ENCODE results near the gene ZNF594. TPM values are rescaled to one million over a fixed set of nuclear protein-coding genes. Genes with fewer than 3 reads are reported as not detected.
A peak's percentile ranks its signal among the peaks of the same experiment; 100 is the strongest.
"Not testable (repeated sequence)": the region's sequence is repeated elsewhere in the genome, so short reads cannot be mapped to it uniquely, and the experiment has no call there.

ZNF594 gene
- total RNA-seq, 1 experiment from 2014 or later, result 12.5 TPM

DNA sequence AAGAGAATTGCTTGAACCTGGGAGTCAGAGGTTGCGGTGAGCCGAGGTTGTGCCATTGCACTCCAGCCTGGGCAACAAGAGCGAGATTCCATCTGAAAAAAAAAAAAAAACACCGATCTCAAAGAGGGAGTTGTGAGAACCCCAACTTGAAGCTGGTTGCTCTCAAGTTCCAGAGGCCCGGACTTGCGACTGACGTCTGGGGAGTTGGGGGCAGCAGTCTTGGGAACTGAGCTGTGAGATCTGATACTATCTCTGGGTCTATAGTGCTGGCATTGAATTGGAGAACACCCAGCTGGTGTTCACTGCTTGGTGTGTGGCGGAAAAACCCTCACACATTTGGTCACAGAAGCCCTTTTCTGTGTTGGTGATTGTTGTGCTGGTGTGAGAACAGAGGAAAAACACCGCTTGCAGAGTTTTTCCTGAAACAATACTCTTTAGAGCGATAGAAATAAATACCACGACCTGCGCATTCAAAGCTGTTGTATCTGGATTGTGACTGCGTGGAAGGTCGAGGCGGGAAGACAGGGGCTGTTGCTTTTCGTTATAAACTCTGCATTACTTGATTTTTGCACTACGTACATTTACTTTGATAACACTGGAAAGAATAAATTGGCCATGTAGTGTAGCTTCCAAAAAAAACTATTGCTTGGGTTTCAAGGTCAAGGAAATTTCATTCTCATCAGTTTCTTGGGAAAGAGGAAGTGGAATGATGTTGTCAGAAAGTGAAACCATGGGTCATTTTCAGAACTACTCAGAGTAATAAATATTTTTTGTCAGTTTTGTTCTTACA lies 34.2 kb upstream of the ZNF594 start:
- no peak overlapping the region for H2AFZ ChIP-seq (ENCODE audit: low read length)
- no peak overlapping the region for H4K8ac ChIP-seq (replicated peaks; ENCODE audit: insufficient read length, low read depth, low read length)
- H3K4me3 Mint-ChIP-seq, result no peak overlapping the region
- no peak overlapping the region for H2BK20ac ChIP-seq (ENCODE audit: low read depth, low read length, poor library complexity, severe bottlenecking)
- H3K14ac ChIP-seq (ENCODE audit: insufficient read depth, low read length), result no peak overlapping the region
- no peak overlapping the region for H3K56ac ChIP-seq (ENCODE audit: insufficient read length, low read depth, low read length)
- WGBS (ENCODE audit: extremely low coverage, insufficient read length, low lambda C conversion rate), result no CpG with 5 or more reads among the region's 17 CpGs
- no peak overlapping the region for H3K18ac ChIP-seq (ENCODE audit: insufficient read length, low read depth, low read length)
- no peaks in the 10 kb centered on the region for H3K27me3 ChIP-seq (ENCODE audit: insufficient read depth, low read length)
- no peak overlapping the region for H4K91ac ChIP-seq (ENCODE audit: insufficient read length, low read depth, low read length)
- H3K9me3 Mint-ChIP-seq, result no peaks in the 10 kb centered on the region
- H2BK12ac ChIP-seq (ENCODE audit: insufficient read length, low read depth, low read length), result no peak overlapping the region
- H2AK5ac ChIP-seq (ENCODE audit: insufficient read length, low read length), result no peak overlapping the region
- no peaks in the 10 kb centered on the region for H3K23me2 ChIP-seq (ENCODE audit: insufficient read length, low read depth, low read length, poor library complexity, severe bottlenecking)
- no peak overlapping the region for H3K27ac ChIP-seq (ENCODE audit: insufficient read length, low read depth, low read length)
- H4K5ac ChIP-seq (ENCODE audit: insufficient read length, low read depth, low read length), result no peak overlapping the region
- H3K4me1 ChIP-seq (ENCODE audit: insufficient read depth, low read length), result no peaks in the 10 kb centered on the region
- H3K79me2 ChIP-seq (ENCODE audit: insufficient read depth, low read length), result no peaks in the 10 kb centered on the region
- no peaks in the 10 kb centered on the region for H3K79me1 ChIP-seq (ENCODE audit: insufficient read depth, low read depth, low read length, poor library complexity, severe bottlenecking)
- H3K9me3 ChIP-seq (ENCODE audit: control insufficient read depth, low read depth, low read length), result no peaks in the 10 kb centered on the region
- H3K4me1 Mint-ChIP-seq, result no peaks in the 10 kb centered on the region
- H3K23ac ChIP-seq (ENCODE audit: insufficient read length, low read depth, low read length), result no peak overlapping the region
- no peak overlapping the region for H2BK120ac ChIP-seq (ENCODE audit: low read depth, low read length, poor library complexity, severe bottlenecking)
- no peaks in the 10 kb centered on the region for H4K20me1 ChIP-seq (ENCODE audit: control insufficient read depth, insufficient read depth, insufficient read length)
- no peaks in the 10 kb centered on the region for H3K27me3 Mint-ChIP-seq (ENCODE audit: low read depth)
- H3K36me3 Mint-ChIP-seq (ENCODE audit: insufficient read depth in 1 of 3, low read depth in 3 of 3), result no peaks in the 10 kb centered on the region
- no peak for DNase-seq
- peak overlapping the region in 1 of 3 experiments; percentile 47; a peak in 2 of 7 replicates for H3K27ac Mint-ChIP-seq
- H2BK5ac ChIP-seq (ENCODE audit: insufficient read length, low read length), result no peak overlapping the region
- no peak overlapping the region for H2BK15ac ChIP-seq (ENCODE audit: low read depth, low read length)
- TF ChIP-seq, protein P1, sequence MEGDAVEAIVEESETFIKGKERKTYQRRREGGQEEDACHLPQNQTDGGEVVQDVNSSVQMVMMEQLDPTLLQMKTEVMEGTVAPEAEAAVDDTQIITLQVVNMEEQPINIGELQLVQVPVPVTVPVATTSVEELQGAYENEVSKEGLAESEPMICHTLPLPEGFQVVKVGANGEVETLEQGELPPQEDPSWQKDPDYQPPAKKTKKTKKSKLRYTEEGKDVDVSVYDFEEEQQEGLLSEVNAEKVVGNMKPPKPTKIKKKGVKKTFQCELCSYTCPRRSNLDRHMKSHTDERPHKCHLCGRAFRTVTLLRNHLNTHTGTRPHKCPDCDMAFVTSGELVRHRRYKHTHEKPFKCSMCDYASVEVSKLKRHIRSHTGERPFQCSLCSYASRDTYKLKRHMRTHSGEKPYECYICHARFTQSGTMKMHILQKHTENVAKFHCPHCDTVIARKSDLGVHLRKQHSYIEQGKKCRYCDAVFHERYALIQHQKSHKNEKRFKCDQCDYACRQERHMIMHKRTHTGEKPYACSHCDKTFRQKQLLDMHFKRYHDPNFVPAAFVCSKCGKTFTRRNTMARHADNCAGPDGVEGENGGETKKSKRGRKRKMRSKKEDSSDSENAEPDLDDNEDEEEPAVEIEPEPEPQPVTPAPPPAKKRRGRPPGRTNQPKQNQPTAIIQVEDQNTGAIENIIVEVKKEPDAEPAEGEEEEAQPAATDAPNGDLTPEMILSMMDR (conservative IDR thresholded peaks at IDR 0.05), result no peak
- H3K4me2 ChIP-seq (ENCODE audit: insufficient read depth, insufficient read length, low read length), result no peak overlapping the region
- no peak overlapping the region for H3T11ph ChIP-seq (ENCODE audit: low read length)
- H3K4ac ChIP-seq (ENCODE audit: low read depth, low read length), result no peak overlapping the region
- H3K9ac ChIP-seq (ENCODE audit: extremely low read depth, insufficient read length, low read length), result no peak overlapping the region

DNA sequence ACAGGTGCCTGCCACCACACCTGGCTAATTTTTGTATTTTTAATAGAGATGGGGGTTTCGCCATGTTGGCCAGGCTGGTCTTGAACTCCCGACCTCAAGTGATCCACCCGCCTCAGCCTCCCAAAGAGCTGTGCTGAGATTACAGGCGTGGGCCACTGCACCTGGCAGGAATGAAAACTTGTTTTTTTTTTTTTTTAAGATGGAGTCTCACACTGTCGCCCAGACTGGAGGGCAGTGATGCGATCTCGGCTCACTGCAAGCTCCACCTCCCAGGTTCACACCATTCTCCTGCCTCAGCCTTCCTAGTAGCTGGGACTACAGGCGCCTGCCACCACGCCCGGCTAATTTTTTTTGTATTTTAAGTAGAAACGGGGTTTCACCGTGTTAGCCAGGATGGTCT lies 30.2 kb upstream of the ZNF594 start:
- H3K14ac ChIP-seq (ENCODE audit: insufficient read depth, low read length); H3K4ac ChIP-seq (ENCODE audit: low read depth, low read length); H3K4me1 Mint-ChIP-seq; H3K27me3 Mint-ChIP-seq (ENCODE audit: low read depth); H3K56ac ChIP-seq (ENCODE audit: insufficient read length, low read depth, low read length); DNase-seq; H2BK15ac ChIP-seq (ENCODE audit: low read depth, low read length); H2BK120ac ChIP-seq (ENCODE audit: low read depth, low read length, poor library complexity, severe bottlenecking); H3K23me2 ChIP-seq (ENCODE audit: insufficient read length, low read depth, low read length, poor library complexity, severe bottlenecking); H3K79me1 ChIP-seq (ENCODE audit: insufficient read depth, low read depth, low read length, poor library complexity, severe bottlenecking); H4K5ac ChIP-seq (ENCODE audit: insufficient read length, low read depth, low read length); H4K8ac ChIP-seq (replicated peaks; ENCODE audit: insufficient read length, low read depth, low read length); H3K27ac ChIP-seq (ENCODE audit: insufficient read length, low read depth, low read length); H3K4me3 Mint-ChIP-seq; H2BK5ac ChIP-seq (ENCODE audit: insufficient read length, low read length); H2AFZ ChIP-seq (ENCODE audit: low read length); H3K9me3 Mint-ChIP-seq; H3T11ph ChIP-seq (ENCODE audit: low read length); H3K18ac ChIP-seq (ENCODE audit: insufficient read length, low read depth, low read length); H3K4me1 ChIP-seq (ENCODE audit: insufficient read depth, low read length); H3K4me2 ChIP-seq (ENCODE audit: insufficient read depth, insufficient read length, low read length); H2BK20ac ChIP-seq (ENCODE audit: low read depth, low read length, poor library complexity, severe bottlenecking); H3K23ac ChIP-seq (ENCODE audit: insufficient read length, low read depth, low read length); H3K27me3 ChIP-seq (ENCODE audit: insufficient read depth, low read length); H2AK5ac ChIP-seq (ENCODE audit: insufficient read length, low read length); H4K20me1 ChIP-seq (ENCODE audit: control insufficient read depth, insufficient read depth, insufficient read length); H3K27ac Mint-ChIP-seq; H3K36me3 Mint-ChIP-seq (ENCODE audit: insufficient read depth in 1 of 3, low read depth in 3 of 3); H3K9me3 ChIP-seq (ENCODE audit: control insufficient read depth, low read depth, low read length); H2BK12ac ChIP-seq (ENCODE audit: insufficient read length, low read depth, low read length); H3K79me2 ChIP-seq (ENCODE audit: insufficient read depth, low read length); H3K9ac ChIP-seq (ENCODE audit: extremely low read depth, insufficient read length, low read length); H4K91ac ChIP-seq (ENCODE audit: insufficient read length, low read depth, low read length): not testable (repeated sequence)
- WGBS (ENCODE audit: extremely low coverage, insufficient read length, low lambda C conversion rate), result no CpG with 5 or more reads among the region's 12 CpGs

Measured in H9 (cell line).